BLaER1 (cell line): ENCODE results near the gene INO80B.
"Not testable (repeated sequence)": the region's sequence is repeated elsewhere in the genome, so short reads cannot be mapped to it uniquely, and the experiment has no call there.

ENCODE experiments used
- H3K27ac ChIP-seq: shearing (Covaris generic); formaldehyde crosslinking; 2 replicates; pipeline ENCODE4 v1.8.1; 2022
- H3K27me3 ChIP-seq: shearing (Covaris generic); formaldehyde crosslinking; 2 replicates; pipeline ENCODE4 v1.8.1; 2022
- H3K36me3 ChIP-seq: shearing (Covaris generic); formaldehyde crosslinking; 2 replicates; pipeline ENCODE4 v1.8.1; 2022
- H3K4me1 ChIP-seq: shearing (Covaris generic); formaldehyde crosslinking; 2 replicates; pipeline ENCODE4 v1.8.1; 2022
- H3K4me2 ChIP-seq: shearing (Covaris generic); formaldehyde crosslinking; 2 replicates; pipeline ENCODE4 v1.8.1; 2022
- H3K4me3 ChIP-seq: shearing (Covaris generic); formaldehyde crosslinking; 2 replicates; pipeline ENCODE4 v1.8.1; 2022
- H3K9ac ChIP-seq: shearing (Covaris generic); formaldehyde crosslinking; 2 replicates; pipeline ENCODE4 v1.8.1; 2022
- H3K9me3 ChIP-seq: shearing (Covaris generic); formaldehyde crosslinking; 2 replicates; pipeline ENCODE4 v1.8.1; 2022
- H4K20me1 ChIP-seq: shearing (Covaris generic); formaldehyde crosslinking; 2 replicates; pipeline ENCODE4 v1.8.1; 2022
- Cebpa-rat ChIP-seq: shearing (Covaris generic); IDR thresholded peaks from 2 replicates; pipeline ENCODE4 v1.8.1; 2022

Gene INO80B

DNA sequence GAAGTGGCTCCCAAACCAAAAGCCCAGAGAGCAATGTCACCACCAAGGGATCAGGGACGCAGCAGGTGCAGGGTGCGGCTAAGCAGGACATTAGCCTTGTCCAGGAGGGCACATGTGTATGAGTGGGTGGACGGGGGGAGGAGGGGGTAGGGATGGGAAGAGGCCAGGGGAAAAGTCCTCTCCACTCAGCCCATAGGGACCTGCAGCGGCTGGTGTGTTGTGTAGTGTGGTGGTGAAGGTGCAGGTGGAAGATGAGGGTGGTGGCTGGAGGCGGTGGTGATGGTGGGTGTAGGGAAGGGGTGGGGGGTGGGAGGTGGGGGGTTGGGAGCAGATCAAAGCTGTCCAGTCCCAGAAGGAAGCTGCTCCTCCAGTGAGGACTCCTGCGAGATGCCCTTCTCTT is 37.1 kb upstream of the INO80B start:
- no peak overlapping the region for H3K4me3 ChIP-seq
- no peaks in the 10 kb centered on the region for H4K20me1 ChIP-seq
- H3K4me1 ChIP-seq: peaks cover 70% of the 10 kb centered on the region
- no peaks in the 10 kb centered on the region for H3K9me3 ChIP-seq
- no peak overlapping the region for H3K9ac ChIP-seq
- H3K36me3 ChIP-seq: no peaks in the 10 kb centered on the region
- H3K27me3 ChIP-seq: peaks cover 53% of the 10 kb centered on the region
- no peak overlapping the region for H3K4me2 ChIP-seq
- no peak overlapping the region for H3K27ac ChIP-seq
- TF ChIP-seq Cebpa-rat: no peak

DNA sequence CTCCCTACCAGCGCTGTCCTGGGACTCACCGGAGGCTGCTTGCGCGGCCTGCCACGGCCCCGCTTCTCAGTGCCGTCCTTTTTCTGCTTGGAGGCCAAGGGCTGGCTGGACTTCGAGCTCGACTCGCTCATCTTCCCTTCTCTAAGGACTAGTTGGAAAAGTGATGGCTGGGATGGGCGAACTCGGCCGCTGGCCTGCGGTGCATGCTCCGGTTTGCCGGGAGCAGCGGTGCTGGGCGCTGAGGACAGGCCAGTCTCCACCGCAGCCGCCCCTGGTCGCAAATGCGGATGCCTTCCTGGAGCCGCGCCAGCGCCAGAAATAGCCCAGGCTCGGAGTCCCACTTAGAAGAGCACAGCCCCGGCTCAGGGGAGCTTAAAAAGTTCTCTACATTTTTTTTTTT is 36.6 kb upstream of the INO80B start:
- TF ChIP-seq Cebpa-rat: no peak
- H3K27ac ChIP-seq: no peak overlapping the region
- no peak overlapping the region for H3K4me2 ChIP-seq
- no peaks in the 10 kb centered on the region for H3K9me3 ChIP-seq
- H3K9ac ChIP-seq: no peak overlapping the region
- H3K36me3 ChIP-seq: no peaks in the 10 kb centered on the region
- H3K27me3 ChIP-seq: peaks cover 51% of the 10 kb centered on the region
- no peak overlapping the region for H3K4me3 ChIP-seq
- H3K4me1 ChIP-seq: peaks cover 72% of the 10 kb centered on the region
- no peaks in the 10 kb centered on the region for H4K20me1 ChIP-seq

DNA sequence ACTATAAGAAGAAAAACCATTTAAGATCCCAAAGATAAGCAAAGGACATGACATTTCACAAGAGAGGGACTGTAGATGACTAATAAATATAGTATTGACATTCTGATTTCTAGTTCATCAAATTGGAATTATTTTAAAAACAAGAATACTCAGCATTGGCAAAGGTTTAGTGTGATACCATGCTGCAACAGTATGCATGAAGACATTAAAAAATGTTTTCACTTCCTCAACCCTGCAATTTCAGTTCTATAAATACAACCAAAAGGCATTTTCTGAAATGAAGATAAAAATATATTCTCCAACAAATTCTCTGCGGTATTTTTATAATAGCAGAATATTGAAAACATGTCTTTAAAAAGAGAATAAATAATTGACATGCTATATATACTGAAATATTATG is 35.5 kb upstream of the INO80B start:
- no peak overlapping the region for H3K4me3 ChIP-seq

DNA sequence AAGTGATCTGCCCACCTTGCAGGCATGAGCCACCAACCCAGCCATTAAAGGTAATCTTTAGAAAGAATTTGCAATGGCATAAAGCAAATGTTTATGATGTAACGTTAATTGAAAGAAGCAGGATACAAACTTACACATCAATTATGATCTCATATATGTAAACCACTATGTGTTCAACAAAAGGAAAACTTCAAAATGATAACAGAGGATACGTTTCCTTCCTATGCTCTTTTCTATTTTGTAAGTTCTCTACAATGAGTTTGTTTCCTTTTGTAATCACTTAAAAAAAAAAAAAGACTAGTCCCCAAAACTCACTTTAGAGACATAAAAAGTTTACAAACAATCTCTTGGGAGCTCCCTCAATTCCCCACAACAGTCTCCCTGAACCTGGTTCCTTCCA is 34.9 kb upstream of the INO80B start:
- Histone ChIP-seq H3K4me3 (no peak overlapping the region), H3K9ac (no peak overlapping the region), H3K4me1 (peaks cover 58% of the 10 kb centered on the region), H3K4me2 (no peak overlapping the region), H4K20me1 (no peaks in the 10 kb centered on the region), H3K27me3 (peaks cover 34% of the 10 kb centered on the region), H3K36me3 (peaks cover 12% of the 10 kb centered on the region), H3K27ac (no peak overlapping the region), H3K9me3 (no peaks in the 10 kb centered on the region)
- no peak for TF ChIP-seq Cebpa-rat

More for the DNA sequence above, 35.5 kb upstream of the INO80B start:
- no peaks in the 10 kb centered on the region for H3K9me3 ChIP-seq
- H3K4me1 ChIP-seq: peaks cover 64% of the 10 kb centered on the region
- peaks cover 41% of the 10 kb centered on the region for H3K27me3 ChIP-seq
- no peak overlapping the region for H3K4me2 ChIP-seq
- peaks cover 5% of the 10 kb centered on the region; the same call in 1 of the 2 replicates for H3K36me3 ChIP-seq
- no peaks in the 10 kb centered on the region for H4K20me1 ChIP-seq
- no peak overlapping the region for H3K27ac ChIP-seq
- no peak overlapping the region for H3K9ac ChIP-seq
- no peak for TF ChIP-seq Cebpa-rat

DNA sequence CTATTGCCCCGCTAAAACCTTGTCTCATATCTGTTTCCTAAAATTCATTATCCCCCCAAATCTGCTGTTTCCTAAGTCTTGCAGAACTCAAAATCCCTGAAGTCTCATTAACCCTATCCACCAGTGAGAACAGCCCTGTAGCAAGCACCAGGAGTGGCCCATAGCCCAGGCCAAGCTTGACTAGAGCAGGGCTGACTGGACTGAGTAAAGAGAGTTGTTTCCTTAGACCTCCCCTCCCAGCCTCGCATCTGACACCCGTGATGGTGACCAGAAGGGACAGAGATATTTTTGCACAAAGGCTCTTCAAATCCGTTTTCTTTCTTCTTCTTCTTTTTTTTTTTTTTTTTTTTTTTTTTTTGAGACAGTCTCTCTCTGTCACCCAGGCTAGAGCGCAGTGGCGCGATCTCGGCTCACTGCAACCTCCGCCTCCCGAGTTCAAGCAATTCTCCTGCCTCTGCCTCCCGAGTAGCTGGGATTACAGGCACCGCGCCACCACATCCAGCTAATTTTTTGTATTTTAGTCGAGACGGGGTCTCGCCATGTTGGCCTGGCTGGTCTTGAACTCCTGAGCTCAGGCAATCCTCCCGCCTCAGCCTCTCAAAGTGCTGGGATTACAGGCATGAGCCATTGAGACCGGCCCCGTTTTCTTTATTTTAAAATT is 34.3 kb upstream of the INO80B start:
- Histone ChIP-seq H3K4me2 (peak overlapping the region; percentile 96), H3K36me3 (peaks cover 18% of the 10 kb centered on the region)
- not testable (repeated sequence) for H3K9ac ChIP-seq

DNA sequence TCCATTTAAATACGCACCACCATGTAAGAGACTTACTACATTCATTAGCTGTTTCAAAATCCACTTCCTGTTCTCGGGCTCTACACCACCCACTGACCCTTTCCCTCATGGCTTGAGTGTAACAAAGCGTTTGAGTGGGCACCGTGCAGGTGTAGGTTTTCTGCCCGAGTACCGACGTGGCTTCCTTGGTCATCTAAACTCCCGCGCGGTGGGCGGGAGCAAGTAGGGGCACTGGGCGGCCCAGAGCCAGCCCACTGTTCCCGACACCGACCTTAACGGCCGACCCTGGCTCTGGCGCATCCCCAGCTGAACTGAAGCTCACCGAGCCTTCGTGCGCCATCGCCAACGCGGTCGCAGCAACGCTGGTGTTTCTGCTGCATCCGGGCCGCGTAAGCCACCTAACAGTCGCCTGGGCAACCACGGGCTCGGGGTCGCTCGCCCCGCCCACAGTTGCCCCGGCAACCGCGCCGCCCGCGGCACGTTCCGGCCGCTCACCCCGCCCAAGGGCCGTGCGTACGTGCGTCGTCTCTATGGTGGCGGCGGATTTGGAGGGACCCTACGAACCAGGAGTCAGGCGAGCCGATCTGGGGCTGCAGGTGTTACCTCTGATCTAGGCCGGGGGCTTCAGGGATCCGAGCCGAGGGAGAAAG is 33.5 kb upstream of the INO80B start, which contains the start of the genes C2orf81 and WDR54:
C2orf81 (minus strand) TSS at position 399 of the 650 bp plus-strand sequence; CDS start at position 340, 59 bp downstream.
WDR54 (plus strand) TSS at position 510 of the 650 bp plus-strand sequence. CDS start 424 bp downstream, outside the sequence.
- H3K4me1 ChIP-seq: peaks cover 44% of the 10 kb centered on the region
- H3K4me2 ChIP-seq: peak within 1 kb of the TSS; percentile 96
- 0 out of 2 replicates have a peak within 1 kb of the TSS, but pooled peaks have one; percentile 38 for H3K27ac ChIP-seq
- no peak for TF ChIP-seq Cebpa-rat
- H4K20me1 ChIP-seq: no peaks in the 10 kb centered on the region
- peaks cover 25% of the 10 kb centered on the region for H3K36me3 ChIP-seq
- no peaks in the 10 kb centered on the region for H3K9me3 ChIP-seq
- H3K27me3 ChIP-seq: peaks cover 21% of the 10 kb centered on the region
- peak within 1 kb of the TSS; percentile 69 for H3K9ac ChIP-seq
- H3K4me3 ChIP-seq: peak within 1 kb of the TSS; percentile 86

More for the DNA sequence above, 34.3 kb upstream of the INO80B start:
- H4K20me1 ChIP-seq, H3K27ac ChIP-seq, H3K9me3 ChIP-seq: not testable (repeated sequence)
- Histone ChIP-seq H3K4me3 (peak overlapping the region; percentile 86; the same call in 1 of the 2 replicates), H3K4me1 (peaks cover 52% of the 10 kb centered on the region), H3K27me3 (peaks cover 28% of the 10 kb centered on the region)

DNA sequence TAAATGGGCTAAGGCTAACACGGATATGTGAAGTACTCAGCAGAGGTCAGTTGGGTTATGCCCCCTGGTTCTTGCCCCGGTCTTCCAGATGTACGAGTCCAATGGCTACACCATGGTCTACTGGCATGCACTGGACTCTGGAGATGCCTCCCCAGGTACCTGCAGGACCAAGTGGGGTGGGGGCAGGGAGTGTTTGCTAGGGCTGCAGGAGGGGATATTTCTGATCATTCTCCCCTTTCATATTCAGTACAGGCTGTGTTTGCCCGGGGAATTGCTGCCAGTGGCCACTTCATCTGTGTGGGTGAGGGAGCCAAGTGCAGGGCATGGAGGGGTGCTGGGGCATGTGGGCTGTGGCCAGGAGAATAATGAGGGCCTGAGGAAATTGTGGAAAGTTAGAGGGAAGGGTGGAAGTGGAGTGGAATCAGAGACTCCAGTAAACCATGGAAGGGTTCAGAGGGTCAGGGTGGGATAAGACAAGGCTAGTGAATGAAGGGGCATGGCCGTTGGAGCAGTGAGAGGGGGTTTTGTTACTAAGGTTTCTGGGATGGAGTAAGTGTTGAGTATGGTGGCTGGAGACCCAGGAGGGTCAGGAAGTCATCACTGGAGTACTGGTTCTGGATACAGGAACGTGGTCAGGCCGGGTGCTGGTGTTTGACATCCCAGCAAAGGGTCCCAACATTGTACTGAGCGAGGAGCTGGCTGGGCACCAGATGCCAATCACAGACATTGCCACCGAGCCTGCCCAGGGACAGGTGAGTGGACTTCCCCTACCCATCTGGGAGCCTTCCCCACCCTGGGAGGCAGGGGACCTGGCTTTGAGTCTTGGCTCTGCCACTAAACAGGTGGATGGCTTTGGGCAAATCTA is 31.4 kb upstream of the INO80B start:
- Histone ChIP-seq H4K20me1 (no peaks in the 10 kb centered on the region), H3K9me3 (no peaks in the 10 kb centered on the region), H3K9ac (no peak overlapping the region), H3K4me3 (no peak overlapping the region), H3K4me1 (peaks cover 38% of the 10 kb centered on the region), H3K4me2 (no peak overlapping the region), H3K36me3 (peaks cover 46% of the 10 kb centered on the region), H3K27ac (no peak overlapping the region), H3K27me3 (peaks cover 8% of the 10 kb centered on the region; the same call in 1 of the 2 replicates)
- TF ChIP-seq Cebpa-rat: no peak

DNA sequence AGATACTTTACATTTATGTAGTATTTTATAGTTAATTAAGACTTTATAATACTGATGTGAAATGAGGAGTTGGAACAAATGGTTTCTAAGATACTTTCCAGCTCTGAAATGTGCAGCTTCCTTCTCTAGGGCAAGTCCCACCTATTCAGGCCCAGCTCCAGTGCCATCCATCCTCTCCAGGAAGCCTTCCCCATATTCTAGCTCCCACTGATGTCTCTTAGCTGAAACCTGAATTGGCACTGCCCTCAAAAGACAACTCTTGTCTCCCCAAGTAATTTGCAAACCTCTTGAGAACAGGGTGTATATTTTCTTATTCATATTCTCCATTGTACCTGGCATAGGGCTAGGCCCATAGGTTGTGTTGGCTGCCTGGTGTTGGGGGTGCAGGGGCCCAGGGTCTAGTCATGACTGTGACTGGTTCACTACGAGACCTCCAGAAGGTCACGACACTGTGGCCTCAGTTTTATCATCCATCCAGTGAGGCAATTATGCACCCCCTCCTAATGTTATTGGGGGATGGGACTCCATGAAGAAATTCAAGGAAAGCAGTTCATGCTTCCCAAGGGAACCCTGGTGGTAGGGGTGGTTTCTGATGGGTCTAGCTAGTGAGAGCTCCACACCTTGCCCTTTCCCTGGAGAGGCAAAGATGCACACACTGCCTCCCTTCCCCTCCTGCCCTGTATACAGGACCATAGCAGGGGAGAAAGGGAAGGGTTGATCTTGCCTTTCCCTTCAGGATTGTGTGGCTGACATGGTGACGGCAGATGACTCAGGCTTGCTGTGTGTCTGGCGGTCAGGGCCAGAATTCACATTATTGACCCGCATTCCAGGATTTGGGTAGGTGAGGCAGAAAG is 30.5 kb upstream of the INO80B start:
- peaks cover 55% of the 10 kb centered on the region for H3K36me3 ChIP-seq
- H3K4me2 ChIP-seq: no peak overlapping the region
- peaks cover 8% of the 10 kb centered on the region; the same call in 1 of the 2 replicates for H3K27me3 ChIP-seq
- peaks cover 34% of the 10 kb centered on the region for H3K4me1 ChIP-seq
- H4K20me1 ChIP-seq: no peaks in the 10 kb centered on the region
- H3K4me3 ChIP-seq: no peak overlapping the region
- H3K9me3 ChIP-seq: no peaks in the 10 kb centered on the region
- no peak for TF ChIP-seq Cebpa-rat
- H3K27ac ChIP-seq: no peak overlapping the region
- H3K9ac ChIP-seq: no peak overlapping the region

DNA sequence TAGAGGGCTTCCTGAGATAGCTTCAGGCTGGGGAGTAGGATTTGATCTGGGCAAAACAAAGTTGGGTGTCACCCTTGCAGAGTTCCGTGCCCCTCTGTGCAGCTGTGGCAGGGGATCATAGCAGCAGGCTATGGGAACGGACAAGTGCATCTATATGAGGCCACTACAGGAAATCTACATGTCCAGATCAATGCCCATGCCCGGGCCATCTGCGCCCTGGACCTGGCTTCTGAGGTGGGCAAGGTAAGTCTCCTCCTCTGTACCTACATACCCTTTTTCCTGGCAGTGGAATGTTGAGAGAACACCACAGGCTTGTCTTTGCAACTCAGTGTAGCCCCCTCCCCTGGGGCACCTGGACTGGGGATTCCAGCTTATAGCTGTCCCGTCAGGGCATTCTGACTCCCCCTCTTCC is 29.9 kb upstream of the INO80B start:
- H3K4me3 ChIP-seq: no peak overlapping the region
- TF ChIP-seq Cebpa-rat: no peak
- H3K4me1 ChIP-seq: peaks cover 28% of the 10 kb centered on the region
- H4K20me1 ChIP-seq: no peaks in the 10 kb centered on the region
- H3K27me3 ChIP-seq: peaks cover 8% of the 10 kb centered on the region; the same call in 1 of the 2 replicates
- H3K36me3 ChIP-seq: peaks cover 62% of the 10 kb centered on the region
- no peak overlapping the region for H3K9ac ChIP-seq
- no peak overlapping the region for H3K4me2 ChIP-seq
- no peaks in the 10 kb centered on the region for H3K9me3 ChIP-seq
- H3K27ac ChIP-seq: no peak overlapping the region
